Measurements from ENCODE around the gene HRC. TPM values are rescaled to one million over a fixed set of nuclear protein-coding genes. Genes with fewer than 3 reads are reported as not detected.

HRC gene
- total RNA-seq, 1 experiment from 2014 or later = not detected

DNA sequence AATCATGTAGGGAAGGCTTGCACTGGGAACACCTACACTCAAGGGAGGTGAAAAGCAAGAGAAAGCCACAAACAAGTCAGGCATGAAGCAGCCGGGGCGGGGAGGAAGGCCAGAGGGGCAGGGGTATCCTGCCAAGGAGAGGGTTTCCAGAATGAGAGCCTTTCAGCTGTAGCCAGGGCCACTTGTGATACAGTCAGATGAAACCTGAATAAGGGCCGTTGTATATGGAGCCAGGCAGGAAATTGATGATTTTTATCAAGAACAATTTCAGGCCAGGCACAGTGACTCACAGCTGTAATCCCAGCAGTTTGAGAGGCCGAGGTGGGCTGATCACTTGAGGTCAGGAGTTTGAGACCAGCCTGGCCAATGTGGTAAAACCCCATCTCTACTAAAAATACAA, 6.8 kb upstream of the HRC start:
- intact Hi-C loops (cut with micrococcal nuclease; ENCODE audit: unreplicated experiment) = no loop called here
- no peak overlapping the region for H2AFZ ChIP-seq
- H3K4me2 ChIP-seq = no peak overlapping the region
- BruUV-seq (replicated peaks) = no TSS peak
- ChIA-PET CTCF (no interaction called here), POLR2A (ENCODE audit: unreplicated experiment) (no interaction called here)
- H3K27ac ChIP-seq = no peak overlapping the region
- no peaks in the 10 kb centered on the region for H3K9me2 ChIP-seq (ENCODE audit: insufficient read depth)
- DNase-seq = no peak
- TF ChIP-seq EZH2 (IDR thresholded peaks at IDR 0.05; ENCODE audit: low read depth) = no peak
- TF ChIP-seq, protein P1, sequence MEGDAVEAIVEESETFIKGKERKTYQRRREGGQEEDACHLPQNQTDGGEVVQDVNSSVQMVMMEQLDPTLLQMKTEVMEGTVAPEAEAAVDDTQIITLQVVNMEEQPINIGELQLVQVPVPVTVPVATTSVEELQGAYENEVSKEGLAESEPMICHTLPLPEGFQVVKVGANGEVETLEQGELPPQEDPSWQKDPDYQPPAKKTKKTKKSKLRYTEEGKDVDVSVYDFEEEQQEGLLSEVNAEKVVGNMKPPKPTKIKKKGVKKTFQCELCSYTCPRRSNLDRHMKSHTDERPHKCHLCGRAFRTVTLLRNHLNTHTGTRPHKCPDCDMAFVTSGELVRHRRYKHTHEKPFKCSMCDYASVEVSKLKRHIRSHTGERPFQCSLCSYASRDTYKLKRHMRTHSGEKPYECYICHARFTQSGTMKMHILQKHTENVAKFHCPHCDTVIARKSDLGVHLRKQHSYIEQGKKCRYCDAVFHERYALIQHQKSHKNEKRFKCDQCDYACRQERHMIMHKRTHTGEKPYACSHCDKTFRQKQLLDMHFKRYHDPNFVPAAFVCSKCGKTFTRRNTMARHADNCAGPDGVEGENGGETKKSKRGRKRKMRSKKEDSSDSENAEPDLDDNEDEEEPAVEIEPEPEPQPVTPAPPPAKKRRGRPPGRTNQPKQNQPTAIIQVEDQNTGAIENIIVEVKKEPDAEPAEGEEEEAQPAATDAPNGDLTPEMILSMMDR (conservative IDR thresholded peaks at IDR 0.05) = no peak
- H3K4me1 ChIP-seq (replicated peaks; ENCODE audit: insufficient read depth) = peaks cover 18% of the 10 kb centered on the region
- H4K20me1 ChIP-seq (ENCODE audit: insufficient read depth) = peaks cover 11% of the 10 kb centered on the region
- H3K36me3 ChIP-seq (ENCODE audit: low read depth) = no peaks in the 10 kb centered on the region
- H3K9me3 ChIP-seq (ENCODE audit: insufficient read depth, low read depth) = no peaks in the 10 kb centered on the region
- no peaks in the 10 kb centered on the region for H3K27me3 ChIP-seq (ENCODE audit: insufficient read depth, low read depth)
- H3F3A ChIP-seq (ENCODE audit: insufficient read depth, low read depth) = peaks cover 28% of the 10 kb centered on the region; the same call in 1 of the 2 replicates
- no peak overlapping the region for H3K4me3 ChIP-seq
- no peaks in the 10 kb centered on the region for H3K79me2 ChIP-seq (ENCODE audit: low read depth)

- Histone ChIP-seq H3K9me2 (ENCODE audit: insufficient read depth) (no peaks in the 10 kb centered on the region), H3F3A (ENCODE audit: insufficient read depth, low read depth) (peaks cover 28% of the 10 kb centered on the region; the same call in 1 of the 2 replicates), H3K27me3 (ENCODE audit: insufficient read depth, low read depth) (no peaks in the 10 kb centered on the region), H3K79me2 (ENCODE audit: low read depth) (no peaks in the 10 kb centered on the region), H3K4me1 (replicated peaks; ENCODE audit: insufficient read depth) (peaks cover 18% of the 10 kb centered on the region), H3K4me3 (no peak overlapping the region), H2AFZ (no peak overlapping the region), H3K4me2 (no peak overlapping the region), H3K36me3 (ENCODE audit: low read depth) (no peaks in the 10 kb centered on the region), H3K9me3 (ENCODE audit: insufficient read depth, low read depth) (no peaks in the 10 kb centered on the region), H4K20me1 (ENCODE audit: insufficient read depth) (peaks cover 11% of the 10 kb centered on the region), H3K27ac (no peak overlapping the region)
- TF ChIP-seq EZH2 (IDR thresholded peaks at IDR 0.05; ENCODE audit: low read depth) = no peak
- TF ChIP-seq, protein P1 (conservative IDR thresholded peaks at IDR 0.05) = no peak
- peak in 1 of 2 experiments; percentile 23 for DNase-seq
- intact Hi-C loops (cut with micrococcal nuclease; ENCODE audit: unreplicated experiment) = no loop called here
- CTCF ChIA-PET = interaction anchor here (0.7 kb wide), 1 partner anchor 759 kb away, joined by 15 read pairs; no protein-coding TSS in a partner anchor
- BruUV-seq (replicated peaks) = no TSS peak
- POLR2A ChIA-PET (ENCODE audit: unreplicated experiment) = interaction anchor here (0.6 kb wide), 1 partner anchor 175 kb away, joined by 5 read pairs; no protein-coding TSS in a partner anchor
Observed at GRCh38 chr19:49160450-49161189, 5.4 kb upstream of the HRC start.

GRCh38 chr19:49157445-49158224, 2.4 kb upstream of the HRC start, which contains the start of gene TRPM4:
TSS of gene TRPM4 (plus strand) at chr19:49157792. CDS start at chr19:49157867, 75 bp downstream.
- peak; percentile 81 to 94 for DNase-seq
- CTCF ChIA-PET = interaction anchor here (0.6 kb wide), 1 partner anchor 64 kb away, joined by 4 read pairs; no protein-coding TSS in a partner anchor
- peak within 1 kb of the TSS; percentile 94 for H2AFZ ChIP-seq
- H3K79me2 ChIP-seq (ENCODE audit: low read depth) = no peaks in the 10 kb centered on the region
- POLR2A ChIA-PET (ENCODE audit: unreplicated experiment) = no interaction called here
- TF ChIP-seq EZH2 (IDR thresholded peaks at IDR 0.05; ENCODE audit: low read depth) = no peak
- TF ChIP-seq, protein P1 (conservative IDR thresholded peaks at IDR 0.05) = no peak
- no peak within 1 kb of the TSS for H3K27ac ChIP-seq
- H3K27me3 ChIP-seq (ENCODE audit: insufficient read depth, low read depth) = no peaks in the 10 kb centered on the region
- intact Hi-C loops (cut with micrococcal nuclease; ENCODE audit: unreplicated experiment) = no loop called here
- H3K9me2 ChIP-seq (ENCODE audit: insufficient read depth) = no peaks in the 10 kb centered on the region
- H3F3A ChIP-seq (ENCODE audit: insufficient read depth, low read depth) = peaks cover 14% of the 10 kb centered on the region; the same call in 1 of the 2 replicates
- no peaks in the 10 kb centered on the region for H3K36me3 ChIP-seq (ENCODE audit: low read depth)
- H3K4me2 ChIP-seq = peak within 1 kb of the TSS; percentile 73
- H3K4me3 ChIP-seq = peak within 1 kb of the TSS; percentile 89
- H3K9me3 ChIP-seq (ENCODE audit: insufficient read depth, low read depth) = no peaks in the 10 kb centered on the region
- BruUV-seq (replicated peaks) = no TSS peak
- no peaks in the 10 kb centered on the region; the same call in 1 of the 2 replicates for H4K20me1 ChIP-seq (ENCODE audit: insufficient read depth)
- peaks cover 6% of the 10 kb centered on the region for H3K4me1 ChIP-seq (replicated peaks; ENCODE audit: insufficient read depth)
